HEK293 (cell line): ENCODE results near the gene GALNT16.

Experiments
- CTCF ChIA-PET: fragments of 350-600 bp; formaldehyde crosslinking; extraction: SDS; loops from one replicate; lab custom pipeline; 2021; ENCODE audit warnings: antibody characterized with exemption; lab: Yijun Ruan, JAX
- POLR2A ChIA-PET: fragments of 300-600 bp; formaldehyde crosslinking; extraction: SDS; loops from one replicate; lab custom pipeline; 2020; ENCODE audit warnings: antibody characterized with exemption, inconsistent platforms; lab: Yijun Ruan, JAX
- H3K27ac ChIP-seq: fragments of 200-500 bp; sonication (Bioruptor generic); 2 replicates; pipeline ENCODE4 v1.5.1; 2014; ENCODE audit warnings: low read depth, low read length, control low read depth, inconsistent platforms; ENCODE audit errors: extremely low read depth
- H3K36me3 ChIP-seq, 2 experiments: fragments of 200-500 bp in 1 of 2; sonication (Bioruptor generic) in 1 of 2; 1 replicate in 1 of 2; 2 replicates in 1 of 2; pipeline ENCODE4 v1.5.1; 2014 to 2017; ENCODE audit warnings: inconsistent platforms in 2 of 2, low read length in 2 of 2; ENCODE audit not compliant: control insufficient read depth in 2 of 2, insufficient read depth in 1 of 2
- H3K4me1 ChIP-seq: fragments of 200-500 bp; sonication (Bioruptor generic); 2 replicates; pipeline ENCODE4 v1.5.1; 2014; ENCODE audit warnings: mild to moderate bottlenecking, low read length, inconsistent platforms; ENCODE audit not compliant: control insufficient read depth, insufficient read depth
- H3K4me3 ChIP-seq: 2 replicates; pipeline ENCODE4 v1.5.1; 2011; ENCODE audit warnings: low read depth, mild to moderate bottlenecking, control low read depth, low read length, moderate library complexity
- H3K9me3 ChIP-seq: fragments of 200-500 bp; sonication (Bioruptor generic); 2 replicates; pipeline ENCODE4 v1.5.1; 2014; ENCODE audit warnings: low read depth, low read length, inconsistent platforms; ENCODE audit not compliant: control insufficient read depth, insufficient read depth
- BCL6B ChIP-seq: fragments of 450-650 bp; formaldehyde crosslinking; IDR thresholded peaks from 2 replicates; pipeline ENCODE4 v1.5.1; 2017; ENCODE audit warnings: missing biosample characterization, missing genetic modification characterization
- KLF7 ChIP-seq: fragments of 450-650 bp; formaldehyde crosslinking; IDR thresholded peaks from 2 replicates; pipeline ENCODE4 v1.5.1; 2016; ENCODE audit warnings: missing biosample characterization, missing genetic modification characterization, borderline replicate concordance
- MZF1 ChIP-seq: fragments of 450-650 bp; formaldehyde crosslinking; IDR thresholded peaks from 2 replicates; pipeline ENCODE4 v1.5.1; 2017; ENCODE audit warnings: missing biosample characterization, missing genetic modification characterization, borderline replicate concordance
- PATZ1 ChIP-seq: fragments of 450-650 bp; formaldehyde crosslinking; IDR thresholded peaks from 2 replicates; pipeline ENCODE4 v1.5.1; 2016; ENCODE audit warnings: missing biosample characterization, missing genetic modification characterization
- REST ChIP-seq: fragments of 450-650 bp; formaldehyde crosslinking; IDR thresholded peaks from 2 replicates; pipeline ENCODE4 v1.5.1; 2016; ENCODE audit warnings: missing biosample characterization, missing genetic modification characterization
- ZIC2 ChIP-seq: fragments of 450-650 bp; formaldehyde crosslinking; IDR thresholded peaks from 2 replicates; pipeline ENCODE4 v1.5.1; 2016; ENCODE audit warnings: missing biosample characterization, missing genetic modification characterization
- ZNF112 ChIP-seq: fragments of 450-650 bp; formaldehyde crosslinking; IDR thresholded peaks from 2 replicates; pipeline ENCODE4 v1.5.0; 2017; ENCODE audit warnings: missing biosample characterization, missing genetic modification characterization
- ZNF114 ChIP-seq: fragments of 450-650 bp; formaldehyde crosslinking; IDR thresholded peaks from 2 replicates; pipeline ENCODE4 v1.5.0; 2017; ENCODE audit warnings: missing biosample characterization, missing genetic modification characterization
- ZNF133 ChIP-seq: fragments of 450-650 bp; formaldehyde crosslinking; IDR thresholded peaks from 2 replicates; pipeline ENCODE4 v1.5.1; 2016; ENCODE audit warnings: missing biosample characterization, missing genetic modification characterization
- ZNF146 ChIP-seq: fragments of 450-650 bp; formaldehyde crosslinking; IDR thresholded peaks from 2 replicates; pipeline ENCODE4 v1.5.1; 2016; ENCODE audit warnings: missing biosample characterization, missing genetic modification characterization
- ZNF202 ChIP-seq: fragments of 450-650 bp; formaldehyde crosslinking; IDR thresholded peaks from 2 replicates; pipeline ENCODE4 v1.5.1; 2016; ENCODE audit warnings: missing biosample characterization, missing genetic modification characterization, borderline replicate concordance
- ZNF280C ChIP-seq: fragments of 450-650 bp; formaldehyde crosslinking; IDR thresholded peaks from 2 replicates; pipeline ENCODE4 v1.5.1; 2016; ENCODE audit warnings: missing biosample characterization, missing genetic modification characterization
- ZNF341 ChIP-seq: fragments of 450-650 bp; formaldehyde crosslinking; IDR thresholded peaks from 2 replicates; pipeline ENCODE4; 2016; ENCODE audit warnings: low read depth, missing biosample characterization, missing genetic modification characterization
- ZNF426 ChIP-seq: fragments of 450-650 bp; formaldehyde crosslinking; IDR thresholded peaks from 2 replicates; pipeline ENCODE4 v1.5.1; 2017; ENCODE audit warnings: missing biosample characterization, missing genetic modification characterization, mild to moderate bottlenecking, inconsistent platforms, moderate library complexity
- ZNF510 ChIP-seq: fragments of 450-650 bp; formaldehyde crosslinking; IDR thresholded peaks from 2 replicates; pipeline ENCODE4 v1.5.1; 2018; ENCODE audit warnings: mild to moderate bottlenecking, missing genetic modification characterization, missing biosample characterization; ENCODE audit not compliant: insufficient replicate concordance
- ZNF561 ChIP-seq: fragments of 450-650 bp; IDR thresholded peaks from 2 replicates; pipeline ENCODE4 v1.5.1; 2018; ENCODE audit warnings: missing biosample characterization, missing genetic modification characterization, borderline replicate concordance
- ZNF624 ChIP-seq: fragments of 450-650 bp; formaldehyde crosslinking; IDR thresholded peaks from 2 replicates; pipeline ENCODE4 v1.5.1; 2017; ENCODE audit warnings: missing biosample characterization, missing genetic modification characterization

Gene GALNT16

GRCh38 chr14:69260861-69261564 is 1.1 kb downstream of the GALNT16 start (continued):
- TF ChIP-seq ZNF426 = no peak
- TF ChIP-seq ZNF112 = no peak
- TF ChIP-seq ZNF624 = no peak
- TF ChIP-seq ZNF202 (tag by site-specific recombination) = no peak
- 0 out of 2 replicates have a peak, but pooled peaks have one; percentile 3 for TF ChIP-seq ZNF341 (tag by site-specific recombination)
- TF ChIP-seq BCL6B (tag by site-specific recombination) = no peak

GRCh38 chr14:69261761-69262331 is 1.9 kb downstream of the GALNT16 start:
- Histone ChIP-seq H3K4me3 (no peak overlapping the region), H3K36me3 (peaks cover 0 to 6% of the 10 kb centered on the region in 2 experiments; a peak in 1 of 3 replicates), H3K4me1 (peaks cover 5% of the 10 kb centered on the region; the same call in 1 of the 2 replicates), H3K9me3 (no peaks in the 10 kb centered on the region), H3K27ac (no peak overlapping the region)
- ChIA-PET POLR2A (interaction anchor here (0.6 kb wide), 1 partner anchor 135 kb away, joined by 4 read pairs; no protein-coding TSS in a partner anchor), CTCF (interaction anchor here (0.6 to 3.3 kb wide), 9 partner anchors 19 to 85 kb away, joined by 3 to 8 read pairs (median 3); no protein-coding TSS in a partner anchor)
- no peak for TF ChIP-seq ZNF561
- TF ChIP-seq MZF1 (tag by site-specific recombination) = no peak
- no peak for TF ChIP-seq KLF7 (tag by site-specific recombination)
- no peak for TF ChIP-seq ZNF280C (tag by site-specific recombination)
- no peak for TF ChIP-seq ZNF114 (tag by site-specific recombination)
- peak; percentile 75 for TF ChIP-seq REST
- peak; percentile 32; the same call in 1 of the 2 replicates for TF ChIP-seq ZIC2 (tag by site-specific recombination)
- TF ChIP-seq ZNF510 (tag by site-specific recombination) = no peak
- TF ChIP-seq PATZ1 (tag by site-specific recombination) = no peak
- TF ChIP-seq ZNF146 (tag by site-specific recombination) = no peak
- TF ChIP-seq ZNF133 (tag by site-specific recombination) = no peak
